T follicular helper cell (primary cell): ENCODE results near the gene MED26.

Source experiments
- DNase-seq: peaks from one replicate; pipeline ENCODE4 v3.0.0-alpha.2; 2020; ENCODE audit warnings: low read depth

Gene MED26

GRCh38 chr19:16537111-16537510, 90.9 kb downstream of the MED26 start:
- no peak for DNase-seq

- no peak for DNase-seq
These were observed 91.9 kb downstream of the MED26 start for GRCh38 chr19:16536130-16536529.

GRCh38 chr19:16535381-16535780, 92.6 kb downstream of the MED26 start:
- DNase-seq = no peak

GRCh38 chr19:16532440-16533234, 95.4 kb downstream of the MED26 start:
- no peak for DNase-seq

- no peak for DNase-seq
These were observed 96.7 kb downstream of the MED26 start for GRCh38 chr19:16531380-16531669.

GRCh38 chr19:16530540-16531379, 97.2 kb downstream of the MED26 start:
- DNase-seq = no peak

GRCh38 chr19:16529466-16530144, 98.4 kb downstream of the MED26 start:
- DNase-seq = no peak

GRCh38 chr19:16527971-16528521, 100.0 kb downstream of the MED26 start:
- DNase-seq = peak; percentile 28

GRCh38 chr19:16527334-16527935, 100.6 kb downstream of the MED26 start:
- no peak for DNase-seq

GRCh38 chr19:16525751-16526481, 102.1 kb downstream of the MED26 start:
- DNase-seq = no peak

GRCh38 chr19:16524991-16525734, 102.8 kb downstream of the MED26 start:
- no peak for DNase-seq
